ENCODE measurements around the gene KCNJ1. TPM values are rescaled to one million over a fixed set of nuclear protein-coding genes. Genes with fewer than 3 reads are reported as not detected.

The KCNJ1 gene
- total RNA-seq, 4 donors from 2014 or later: 0.44 to 1.4 TPM; not detected in 2

DNA sequence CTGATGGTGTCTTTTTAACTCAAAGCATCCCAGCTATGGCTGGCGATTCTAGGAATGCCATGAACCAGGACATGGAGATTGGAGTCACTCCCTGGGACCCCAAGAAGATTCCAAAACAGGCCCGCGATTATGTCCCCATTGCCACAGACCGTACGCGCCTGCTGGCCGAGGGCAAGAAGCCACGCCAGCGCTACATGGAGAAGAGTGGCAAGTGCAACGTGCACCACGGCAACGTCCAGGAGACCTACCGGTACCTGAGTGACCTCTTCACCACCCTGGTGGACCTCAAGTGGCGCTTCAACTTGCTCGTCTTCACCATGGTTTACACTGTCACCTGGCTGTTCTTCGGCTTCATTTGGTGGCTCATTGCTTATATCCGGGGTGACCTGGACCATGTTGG is 44.1 kb upstream of the KCNJ1 start:
- TF ChIP-seq CTCF (IDR thresholded peaks at IDR 0.05; ENCODE audit: low read depth): no peak

DNA sequence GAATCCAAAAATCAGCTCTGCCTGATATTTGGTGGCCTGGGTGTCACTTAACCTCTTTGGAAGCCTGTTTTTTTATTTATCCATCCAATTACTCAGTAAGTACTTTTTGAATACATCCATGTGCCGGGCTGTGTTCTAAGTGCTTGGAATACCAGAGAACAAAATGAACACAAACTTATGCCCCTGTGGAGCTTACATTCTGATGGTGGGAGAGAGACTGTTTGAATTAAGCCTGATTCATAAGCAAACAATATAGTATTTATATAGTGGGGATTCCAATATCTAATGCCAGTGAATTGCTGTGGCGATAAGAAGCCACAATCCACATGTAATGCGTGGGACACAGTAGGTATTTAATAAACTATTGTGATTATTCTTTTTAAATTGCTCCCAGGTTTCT is 43.5 kb upstream of the KCNJ1 start:
- no peak for TF ChIP-seq CTCF (IDR thresholded peaks at IDR 0.05; ENCODE audit: low read depth)

GRCh38 chr11:128909438-128910125 is 42.5 kb upstream of the KCNJ1 start:
- TF ChIP-seq CTCF (IDR thresholded peaks at IDR 0.05; ENCODE audit: low read depth): no peak

DNA sequence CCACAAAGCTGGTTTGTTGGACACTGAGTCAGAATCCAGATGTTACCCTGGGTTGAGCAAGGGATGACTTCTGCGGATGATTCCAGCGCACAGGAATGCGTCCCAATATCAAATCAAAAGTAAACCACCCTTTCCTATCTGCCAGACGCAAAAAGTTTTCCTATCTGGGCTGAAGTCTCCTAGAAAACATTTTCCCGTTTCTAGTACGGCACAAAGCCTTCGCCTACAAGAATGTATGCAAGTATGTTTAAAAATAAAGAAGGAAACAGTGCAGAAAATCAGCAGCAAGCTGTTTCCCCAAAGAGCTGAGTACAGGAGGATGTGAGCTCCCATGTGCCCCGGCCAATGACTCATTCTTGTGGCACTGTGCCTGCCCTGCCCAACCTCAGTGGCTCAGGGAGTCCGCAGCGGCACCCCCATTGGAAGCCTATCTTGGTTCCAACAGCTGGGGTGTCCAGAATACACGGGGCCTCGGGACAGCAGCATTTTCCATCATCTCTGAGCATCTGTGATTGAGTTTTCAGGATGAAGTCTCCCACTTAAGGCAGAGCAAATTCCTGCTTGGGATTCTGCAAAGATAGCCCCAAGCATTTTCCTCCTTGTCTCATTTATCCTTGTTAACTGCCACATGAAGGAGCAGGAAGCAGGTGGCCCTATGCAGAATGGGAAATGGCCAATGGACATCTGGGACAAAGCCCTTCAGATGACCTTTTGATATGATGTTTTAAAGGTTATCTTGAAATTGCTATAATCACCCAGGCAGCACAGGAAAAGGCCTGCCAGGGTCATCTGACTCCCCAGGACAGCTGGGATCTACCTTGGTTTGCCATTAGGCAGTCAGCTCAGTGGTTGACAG is 41.5 kb upstream of the KCNJ1 start:
- no peak for TF ChIP-seq CTCF (IDR thresholded peaks at IDR 0.05; ENCODE audit: low read depth)

DNA sequence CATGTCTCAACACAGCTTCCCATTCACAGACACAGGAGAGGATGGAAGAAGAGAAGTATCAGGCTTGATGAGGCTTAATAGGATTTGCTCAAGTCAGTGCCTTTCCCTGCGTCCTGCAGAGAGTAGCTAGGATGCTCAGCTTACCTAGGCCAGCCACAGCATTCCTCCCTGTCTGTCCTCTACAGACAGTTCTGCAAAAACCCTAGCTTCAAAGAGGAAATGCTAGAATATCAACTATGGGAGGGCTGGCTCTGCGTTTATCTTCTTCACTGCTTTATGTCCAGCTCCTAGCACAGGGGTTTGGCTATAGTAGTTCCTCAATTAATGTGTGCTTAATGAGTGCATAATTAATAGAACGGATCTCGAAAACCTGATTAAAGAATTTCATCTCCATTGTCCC is 40.5 kb upstream of the KCNJ1 start:
- TF ChIP-seq CTCF (IDR thresholded peaks at IDR 0.05; ENCODE audit: low read depth): no peak

- TF ChIP-seq CTCF (IDR thresholded peaks at IDR 0.05; ENCODE audit: low read depth): no peak
Measured at GRCh38 chr11:128906185-128907050, 39.3 kb upstream of the KCNJ1 start.
